HL-60/S4 treated with retinoic acid at 250 ng/mL for 4 days and 3 days (cell line): ENCODE results near the gene ARAF.

ENCODE experiments used
- in situ Hi-C: fragments of 300-500 bp; cut with MboI; formaldehyde crosslinking; loops from 2 replicates; pipeline ENCODE4 v1.7.0; 2022; ENCODE audit warnings: low sequenced_read_pairs

Gene ARAF

DNA sequence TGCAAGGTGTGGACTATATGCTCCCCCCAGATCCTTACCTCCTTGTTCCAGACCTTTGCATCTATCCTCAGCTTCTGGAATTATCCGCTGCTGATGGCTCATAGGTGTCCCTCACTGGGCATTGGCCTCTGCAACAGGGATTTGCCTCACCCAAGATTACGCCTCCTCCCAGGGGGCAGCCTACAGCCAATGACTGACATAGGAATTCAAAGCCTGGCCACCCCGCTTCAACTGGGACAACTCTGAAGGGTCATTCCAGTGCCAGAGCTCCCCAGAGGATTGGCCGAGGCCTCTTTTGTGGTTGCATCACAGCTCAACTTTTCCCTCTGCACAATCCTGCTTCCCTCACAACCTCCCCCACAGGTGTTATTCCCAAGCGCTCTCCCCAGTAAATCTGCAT is 53.6 kb downstream of the ARAF start:
- in situ Hi-C loops: no loop called here

- in situ Hi-C loops: no loop called here
Observed at GRCh38 chrX:47618923-47619485, 58.0 kb downstream of the ARAF start.

- in situ Hi-C loops: loop anchor here (10.0 kb wide), 1 partner anchor 45 kb away; no protein-coding TSS in a partner anchor
Observed at GRCh38 chrX:47619486-47620302, 58.7 kb downstream of the ARAF start, which contains the start of gene SYN1. Gene SYN1, minus strand, starts transcription at chrX:47619857. Its CDS starts 129 bp downstream, at chrX:47619728.

- in situ Hi-C loops: loop anchor here (10.0 kb wide), 1 partner anchor 45 kb away; no protein-coding TSS in a partner anchor
Observed at GRCh38 chrX:47620303-47620685, 59.3 kb downstream of the ARAF start.
